GM23248 (cell line): Measurements from ENCODE around the gene INS. TPM values are rescaled to one million over a fixed set of nuclear protein-coding genes. Genes with fewer than 3 reads are reported as not detected.
A peak's percentile ranks its signal among the peaks of the same experiment; 100 is the strongest.

ENCODE experiments used
- DNase-seq: peaks from one replicate; pipeline ENCODE4 v3.0.0-alpha.2; 2015
- H2AFZ ChIP-seq: fragments of 200-600 bp; sonication (generic); 2 replicates; pipeline ENCODE4 v1.6.1; 2016; ENCODE audit warnings: antibody characterized with exemption
- H3F3A ChIP-seq: fragments of 200-600 bp; sonication (generic); 2 replicates; pipeline ENCODE4 v1.6.1; 2016; ENCODE audit warnings: mild to moderate bottlenecking, antibody characterized with exemption, mixed run types; ENCODE audit not compliant: insufficient read depth
- H3K27ac ChIP-seq: fragments of 200-600 bp; sonication (generic); 2 replicates; pipeline ENCODE4 v1.5.1; 2016; ENCODE audit warnings: mild to moderate bottlenecking
- H3K27me3 ChIP-seq: fragments of 200-600 bp; sonication (generic); replicated peaks from 2 replicates; pipeline ENCODE4 v1.6.1; 2016; ENCODE audit warnings: mild to moderate bottlenecking; ENCODE audit not compliant: insufficient read depth
- H3K36me3 ChIP-seq: fragments of 200-600 bp; sonication (generic); 2 replicates; pipeline ENCODE4 v1.6.1; 2016; ENCODE audit warnings: low read depth, mild to moderate bottlenecking
- H3K4me1 ChIP-seq: fragments of 200-600 bp; sonication (generic); 2 replicates; pipeline ENCODE4 v1.6.1; 2016; ENCODE audit warnings: mild to moderate bottlenecking; ENCODE audit not compliant: insufficient read depth
- H3K4me2 ChIP-seq: fragments of 200-600 bp; sonication (generic); one replicate; pipeline ENCODE4 v1.6.1; 2016; ENCODE audit warnings: mild to moderate bottlenecking; ENCODE audit not compliant: unreplicated experiment
- H3K4me3 ChIP-seq: fragments of 200-600 bp; sonication (generic); 2 replicates; pipeline ENCODE4 v1.5.1; 2016; ENCODE audit warnings: mild to moderate bottlenecking
- H3K79me2 ChIP-seq: fragments of 200-600 bp; sonication (generic); 2 replicates; pipeline ENCODE4 v1.6.1; 2016; ENCODE audit warnings: mild to moderate bottlenecking; ENCODE audit not compliant: insufficient read depth
- H3K9ac ChIP-seq: fragments of 200-600 bp; sonication (generic); 2 replicates; pipeline ENCODE4 v1.6.1; 2016; ENCODE audit warnings: mild to moderate bottlenecking
- H3K9me2 ChIP-seq: fragments of 200-600 bp; sonication (generic); 2 replicates; pipeline ENCODE4 v1.6.1; 2016; ENCODE audit warnings: mixed run types, mild to moderate bottlenecking, moderate library complexity; ENCODE audit not compliant: insufficient read depth
- H3K9me3 ChIP-seq: fragments of 200-600 bp; sonication (generic); one replicate; pipeline ENCODE4 v1.6.1; 2017; ENCODE audit warnings: low read depth
- H4K20me1 ChIP-seq: fragments of 200-600 bp; sonication (generic); 2 replicates; pipeline ENCODE4 v1.6.0; 2016; ENCODE audit not compliant: insufficient read depth
- EZH2 ChIP-seq: fragments of 200-600 bp; sonication (generic); IDR thresholded peaks from 2 replicates; pipeline ENCODE4 v1.6.1; 2018; ENCODE audit warnings: antibody characterized with exemption, mild to moderate bottlenecking; ENCODE audit not compliant: insufficient read depth, poor library complexity, severe bottlenecking
- EZH2phosphoT487 ChIP-seq: fragments of 200-600 bp; sonication (generic); IDR thresholded peaks from 2 replicates; pipeline ENCODE4 v1.6.1; 2018; ENCODE audit warnings: antibody characterized with exemption, moderate library complexity, mild to moderate bottlenecking, low read depth; ENCODE audit not compliant: insufficient read depth
- WGBS, 2 experiments: methylation state at CpG; one replicate each; pipeline ENCODE4 v1.1.6; 2015 to 2017; ENCODE audit warnings: low lambda C conversion rate in 2 of 2, low coverage in 1 of 2; ENCODE audit errors: missing lambda C conversion rate in 2 of 2; 5-methylcytosine and 5-hydroxymethylcytosine counted together
- in situ Hi-C: fragments of 300-500 bp; cut with MboI; formaldehyde crosslinking; loops from 2 replicates; pipeline ENCODE4 v1.15.0; 2020
- polyA plus RNA-seq: library from polyadenylated mRNA; unstranded; fragments of >200 nt; fragmentation: Nextera tagmentation; extraction: Ambion mirVana; gene quantifications from 2 replicates; pipeline ENCODE4 v1.2.1, GENCODE V29; 2016
- total RNA-seq: library from RNA; depleted of rRNA; stranded (reverse); fragments of >200 nt; shearing (Covaris generic); gene quantifications from 2 replicates; pipeline ENCODE4 v1.2.3, GENCODE V29; 2014

The INS gene
- total and polyA plus RNA-seq, 2 experiments from 2014 or later, result not detected

- no peaks in the 10 kb centered on the region for H3K9me3 ChIP-seq
- H3K9me2 ChIP-seq, result no peaks in the 10 kb centered on the region
- no peak overlapping the region for H3K27ac ChIP-seq
- DNase-seq, result no peak
- no peaks in the 10 kb centered on the region for H3F3A ChIP-seq
- no peaks in the 10 kb centered on the region for H3K4me1 ChIP-seq
- no peak overlapping the region for H3K4me3 ChIP-seq
- H3K4me2 ChIP-seq, result no peak overlapping the region
- H3K9ac ChIP-seq, result no peak overlapping the region
- H4K20me1 ChIP-seq, result no peaks in the 10 kb centered on the region
- no peaks in the 10 kb centered on the region for H3K36me3 ChIP-seq
- in situ Hi-C loops, result loop anchor here (25.0 kb wide), 2 partner anchors 292 to 442 kb away; partner anchors contain the start of gene LSP1
- H3K79me2 ChIP-seq, result no peaks in the 10 kb centered on the region
- no peak overlapping the region for H2AFZ ChIP-seq
- 57 to 63% methylated on average over 5 to 7 of the region's 7 CpGs for WGBS, 2 experiments
- H3K27me3 ChIP-seq, result peaks cover 15% of the 10 kb centered on the region
- no peak for TF ChIP-seq EZH2phosphoT487
- no peak for TF ChIP-seq EZH2
These were observed 6.8 kb downstream of the INS start for GRCh38 chr11:2154195-2154585.

GRCh38 chr11:2153581-2154194 is 7.3 kb downstream of the INS start:
- H3K9me3 ChIP-seq, result no peaks in the 10 kb centered on the region
- no peaks in the 10 kb centered on the region for H3F3A ChIP-seq
- in situ Hi-C loops, result loop anchor here (25.0 kb wide), 2 partner anchors 291 to 441 kb away; partner anchors contain the start of gene LSP1
- TF ChIP-seq EZH2phosphoT487 (no peak), EZH2 (no peak)
- no peaks in the 10 kb centered on the region for H3K36me3 ChIP-seq
- no peaks in the 10 kb centered on the region for H3K79me2 ChIP-seq
- no peak overlapping the region for H3K9ac ChIP-seq
- H3K4me3 ChIP-seq, result no peak overlapping the region
- WGBS, 2 experiments, result 30 to 32% methylated on average over 11 to 14 of the region's 14 CpGs
- no peak overlapping the region for H3K4me2 ChIP-seq
- H3K27ac ChIP-seq, result no peak overlapping the region
- no peaks in the 10 kb centered on the region for H3K9me2 ChIP-seq
- H3K27me3 ChIP-seq, result peaks cover 20% of the 10 kb centered on the region
- no peak for DNase-seq
- no peak overlapping the region for H2AFZ ChIP-seq
- no peaks in the 10 kb centered on the region for H4K20me1 ChIP-seq
- no peaks in the 10 kb centered on the region for H3K4me1 ChIP-seq

- Histone ChIP-seq H3K9me3 (no peaks in the 10 kb centered on the region), H2AFZ (no peak overlapping the region), H3K27ac (no peak overlapping the region), H3K9me2 (no peaks in the 10 kb centered on the region), H3K9ac (no peak overlapping the region), H3K36me3 (no peaks in the 10 kb centered on the region), H3K4me2 (no peak overlapping the region), H3K4me1 (no peaks in the 10 kb centered on the region), H4K20me1 (no peaks in the 10 kb centered on the region), H3K27me3 (peaks cover 40% of the 10 kb centered on the region), H3K4me3 (no peak overlapping the region), H3K79me2 (no peaks in the 10 kb centered on the region), H3F3A (no peaks in the 10 kb centered on the region)
- WGBS, 2 experiments, result 2 to 4% methylated on average over 22 of the region's 22 CpGs
- in situ Hi-C loops, result loop anchor here (25.0 kb wide), 2 partner anchors 289 to 439 kb away; partner anchors contain the start of gene LSP1
- no peak for TF ChIP-seq EZH2phosphoT487
- TF ChIP-seq EZH2, result no peak
- peak; percentile 77 for DNase-seq
These were observed 9.3 kb downstream of the INS start for GRCh38 chr11:2151500-2152257.

- Histone ChIP-seq H2AFZ (no peak overlapping the region), H4K20me1 (no peaks in the 10 kb centered on the region), H3F3A (no peaks in the 10 kb centered on the region), H3K4me2 (no peak overlapping the region), H3K4me3 (no peak overlapping the region), H3K9ac (no peak overlapping the region), H3K79me2 (no peaks in the 10 kb centered on the region), H3K27ac (no peak overlapping the region), H3K4me1 (no peaks in the 10 kb centered on the region), H3K9me2 (no peaks in the 10 kb centered on the region), H3K36me3 (no peaks in the 10 kb centered on the region), H3K27me3 (peaks cover 54% of the 10 kb centered on the region), H3K9me3 (no peaks in the 10 kb centered on the region)
- 16 to 23% methylated on average over 10 to 11 of the region's 11 CpGs for whole genome bisulfite sequencing, 2 experiments
- in situ Hi-C loops, result loop anchor here (25.0 kb wide), 2 partner anchors 288 to 438 kb away; partner anchors contain the start of gene LSP1
- DNase-seq, result peak; percentile 54
- no peak for TF ChIP-seq EZH2
- no peak for TF ChIP-seq EZH2phosphoT487
These were observed 10.9 kb downstream of the INS start for GRCh38 chr11:2149864-2150847.
